K562 (cell line): Measurements from ENCODE around the gene CMTM4. TPM values are rescaled to one million over a fixed set of nuclear protein-coding genes. Genes with fewer than 3 reads are reported as not detected.
A peak's percentile ranks its signal among the peaks of the same experiment; 100 is the strongest.

Source experiments
- AFF1 ChIP-seq, 2 experiments: fragments of 450-650 bp; IDR thresholded peaks; 2 replicates each; pipeline ENCODE4 v1.6.1; 2018; ENCODE audit warnings: mild to moderate bottlenecking in 2 of 2, low read depth in 1 of 2; ENCODE audit not compliant: partially characterized antibody in 2 of 2
- CHCHD3 ChIP-seq: fragments of 250-450 bp; sonication (Bioruptor Pico); IDR thresholded peaks from 2 replicates; pipeline ENCODE4 v2.1.2; 2022; ENCODE audit warnings: mild to moderate bottlenecking
- ELF4 ChIP-seq: fragments of 450-650 bp; formaldehyde crosslinking; IDR thresholded peaks from 2 replicates; pipeline ENCODE4 v1.4.0; 2022; ENCODE audit warnings: missing genetic modification characterization
- ESRRB ChIP-seq: fragments of 250-450 bp; sonication (Bioruptor Pico); IDR thresholded peaks from 2 replicates; pipeline ENCODE4 v1.5.0; 2020; ENCODE audit warnings: mild to moderate bottlenecking, moderate library complexity, borderline replicate concordance
- HDAC1 ChIP-seq, 2 experiments: fragments of 450-650 bp; IDR thresholded peaks; 2 replicates each; pipeline ENCODE4 v1.6.1; 2016 to 2017; ENCODE audit warnings: inconsistent platforms in 1 of 2, mild to moderate bottlenecking in 1 of 2, moderate library complexity in 1 of 2
- MTA1 ChIP-seq: fragments of 450-650 bp; IDR thresholded peaks from 2 replicates; pipeline ENCODE4 v1.6.1; 2017; ENCODE audit warnings: borderline replicate concordance
- NUFIP1 ChIP-seq: fragments of 450-650 bp; IDR thresholded peaks from 2 replicates; pipeline ENCODE4 v1.6.1; 2018; ENCODE audit not compliant: partially characterized antibody
- PYGO2 ChIP-seq: fragments of 450-650 bp; IDR thresholded peaks from 2 replicates; pipeline ENCODE4 v1.6.1; 2016; ENCODE audit warnings: mild to moderate bottlenecking, missing genetic modification characterization, moderate library complexity, missing compliant biosample characterization
- SIX5 ChIP-seq, 2 experiments: IDR thresholded peaks; 2 replicates each; pipeline ENCODE4 v1.6.1; 2011; ENCODE audit warnings: low read length in 2 of 2, borderline replicate concordance in 1 of 2, low read depth in 1 of 2, mild to moderate bottlenecking in 1 of 2, moderate library complexity in 1 of 2; ENCODE audit not compliant: insufficient read depth in 1 of 2
- STAT5B ChIP-seq: fragments of 250-450 bp; sonication (Bioruptor Pico); IDR thresholded peaks from 2 replicates; pipeline ENCODE4 v1.8.0; 2021; ENCODE audit warnings: mild to moderate bottlenecking, inconsistent platforms
- SUPT5H ChIP-seq: fragments of 450-650 bp; IDR thresholded peaks from 2 replicates; pipeline ENCODE4 v1.6.1; 2016
- TAF7 ChIP-seq: fragments of 450-650 bp; IDR thresholded peaks from 2 replicates; pipeline ENCODE4 v1.6.1; 2016; ENCODE audit warnings: missing genetic modification characterization, missing compliant biosample characterization
- TSHZ1 ChIP-seq: fragments of 250-450 bp; sonication (Bioruptor Pico); IDR thresholded peaks from 2 replicates; pipeline ENCODE4 v1.4.0; 2020; ENCODE audit warnings: mild to moderate bottlenecking, moderate library complexity
- ZFP30 ChIP-seq: fragments of 250-450 bp; sonication (Bioruptor Pico); IDR thresholded peaks from 2 replicates; pipeline ENCODE4 v1.8.0; 2022; ENCODE audit warnings: moderate library complexity, mild to moderate bottlenecking, inconsistent platforms, borderline replicate concordance
- ZNF12 ChIP-seq: sonication (generic); formaldehyde crosslinking; IDR thresholded peaks from 2 replicates; pipeline ENCODE4 v1.4.0; 2020; ENCODE audit warnings: mild to moderate bottlenecking, missing genetic modification reagents
- ZNF41 ChIP-seq: fragments of 250-450 bp; sonication (Bioruptor Pico); conservative IDR thresholded peaks from 2 replicates; pipeline ENCODE4 v1.4.0; 2020; ENCODE audit warnings: mild to moderate bottlenecking
- polyA plus RNA-seq, 8 experiments: library from polyadenylated mRNA; depleted of rRNA in 4 of 8; stranded (reverse) in 5 of 8; unstranded in 3 of 8; fragments of >200 nt; fragmentation: Nextera tagmentation in 2 of 8; fragmentation: Illumina TruSeq in 1 of 8; extraction: Ambion mirVana in 2 of 8; extraction: Trizol in 1 of 8; gene quantifications; 2 replicates each; pipeline versions ENCODE4 v1.2.1 to v1.2.3, GENCODE V29; 2011 to 2014; ENCODE audit warnings: inconsistent platforms in 1 of 8, missing spikeins in 1 of 8
- total RNA-seq, 7 experiments: library from RNA; depleted of rRNA in 6 of 7; stranded (reverse); fragments of >200 nt in 6 of 7; fragmentation: Illumina TruSeq in 2 of 7; extraction: Trizol in 2 of 7; gene quantifications; 2 replicates each; pipeline versions ENCODE4 v1.2.1 to v1.2.3, GENCODE V29; 2011 to 2021; ENCODE audit warnings: low replicate concordance in 1 of 7
- TF ChIP-seq, protein P1 (sequence below): fragments of 450-650 bp; IDR thresholded peaks from 2 replicates; pipeline ENCODE4 v1.6.1; 2017; ENCODE audit warnings: antibody characterized with exemption, mild to moderate bottlenecking

Gene CMTM4
- total and polyA plus RNA-seq, 9 of the 15 experiments (the other 6 are each of a cell fraction or from before 2014, with no cell fraction given), result 2.0 to 21.3 (median 12.5) TPM

DNA sequence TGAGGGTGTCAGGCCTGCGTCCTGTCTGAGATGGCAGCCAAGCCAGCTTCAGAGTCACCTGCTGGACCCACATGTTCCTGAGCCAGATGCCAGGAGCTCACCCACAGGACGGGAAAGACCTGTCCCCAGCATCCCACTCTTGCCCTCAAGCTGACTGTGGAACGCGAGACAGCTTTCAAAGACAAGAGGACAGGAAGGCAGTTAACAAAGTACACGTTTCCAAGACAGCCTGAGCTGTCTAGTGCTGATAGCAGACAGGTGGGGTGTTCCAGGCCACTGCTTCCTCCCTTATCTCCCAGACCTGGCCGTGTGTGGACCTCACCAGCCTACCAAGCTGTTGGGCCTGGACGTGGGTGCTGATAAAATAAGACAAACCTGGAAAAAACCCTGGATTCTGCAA, 78.8 kb downstream of the CMTM4 start (continued):
- TF ChIP-seq ESRRB (no peak), ZFP30 (no peak), SIX5 (IDR thresholded peaks at IDR 0.05; ENCODE audit: borderline replicate concordance in 1 of 2, insufficient read depth in 1 of 2, low read depth in 1 of 2, low read length in 2 of 2) (no peak), SUPT5H (no peak), PYGO2 (tag) (no peak), STAT5B (CRISPR knock-in tag) (no peak), ZNF12 (CRISPR knock-in tag) (no peak), CHCHD3 (no peak), ELF4 (CRISPR knock-in tag) (no peak), AFF1 (IDR thresholded peaks at IDR 0.05; ENCODE audit: low read depth in 1 of 2, partially characterized antibody in 2 of 2) (no peak), HDAC1 (IDR thresholded peaks at IDR 0.05) (peak in 1 of 2 experiments; percentile 78; a peak in 2 of 4 replicates), NUFIP1 (no peak), TSHZ1 (CRISPR knock-in tag) (no peak), TAF7 (tag) (no peak), MTA1 (peak; percentile 60; the same call in 1 of the 2 replicates), ZNF41 (CRISPR knock-in tag) (no peak)
- TF ChIP-seq, protein P1, sequence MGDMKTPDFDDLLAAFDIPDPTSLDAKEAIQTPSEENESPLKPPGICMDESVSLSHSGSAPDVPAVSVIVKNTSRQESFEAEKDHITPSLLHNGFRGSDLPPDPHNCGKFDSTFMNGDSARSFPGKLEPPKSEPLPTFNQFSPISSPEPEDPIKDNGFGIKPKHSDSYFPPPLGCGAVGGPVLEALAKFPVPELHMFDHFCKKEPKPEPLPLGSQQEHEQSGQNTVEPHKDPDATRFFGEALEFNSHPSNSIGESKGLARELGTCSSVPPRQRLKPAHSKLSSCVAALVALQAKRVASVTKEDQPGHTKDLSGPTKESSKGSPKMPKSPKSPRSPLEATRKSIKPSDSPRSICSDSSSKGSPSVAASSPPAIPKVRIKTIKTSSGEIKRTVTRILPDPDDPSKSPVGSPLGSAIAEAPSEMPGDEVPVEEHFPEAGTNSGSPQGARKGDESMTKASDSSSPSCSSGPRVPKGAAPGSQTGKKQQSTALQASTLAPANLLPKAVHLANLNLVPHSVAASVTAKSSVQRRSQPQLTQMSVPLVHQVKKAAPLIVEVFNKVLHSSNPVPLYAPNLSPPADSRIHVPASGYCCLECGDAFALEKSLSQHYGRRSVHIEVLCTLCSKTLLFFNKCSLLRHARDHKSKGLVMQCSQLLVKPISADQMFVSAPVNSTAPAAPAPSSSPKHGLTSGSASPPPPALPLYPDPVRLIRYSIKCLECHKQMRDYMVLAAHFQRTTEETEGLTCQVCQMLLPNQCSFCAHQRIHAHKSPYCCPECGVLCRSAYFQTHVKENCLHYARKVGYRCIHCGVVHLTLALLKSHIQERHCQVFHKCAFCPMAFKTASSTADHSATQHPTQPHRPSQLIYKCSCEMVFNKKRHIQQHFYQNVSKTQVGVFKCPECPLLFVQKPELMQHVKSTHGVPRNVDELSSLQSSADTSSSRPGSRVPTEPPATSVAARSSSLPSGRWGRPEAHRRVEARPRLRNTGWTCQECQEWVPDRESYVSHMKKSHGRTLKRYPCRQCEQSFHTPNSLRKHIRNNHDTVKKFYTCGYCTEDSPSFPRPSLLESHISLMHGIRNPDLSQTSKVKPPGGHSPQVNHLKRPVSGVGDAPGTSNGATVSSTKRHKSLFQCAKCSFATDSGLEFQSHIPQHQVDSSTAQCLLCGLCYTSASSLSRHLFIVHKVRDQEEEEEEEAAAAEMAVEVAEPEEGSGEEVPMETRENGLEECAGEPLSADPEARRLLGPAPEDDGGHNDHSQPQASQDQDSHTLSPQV, result 0 out of 2 replicates have a peak, but pooled peaks have one; percentile 10
